Adrenal gland (tissue), 12 donors: ENCODE results near the gene CADM4. TPM values are rescaled to one million over a fixed set of nuclear protein-coding genes. Genes with fewer than 3 reads are reported as not detected.
A peak's percentile ranks its signal among the peaks of the same experiment; 100 is the strongest.

Experiments
- DNase-seq, 7 donors: peaks; one replicate each; pipeline ENCODE4 v3.0.0-alpha.2; 2019 to 2020
- H3K27ac ChIP-seq, 5 donors: fragments of 200-600 bp; sonication (generic) in 4 of 5; 1 replicate in 3 of 5; 2 replicates in 2 of 5; pipeline versions ENCODE4 v1.5.1 to v1.8.0; 2016 to 2020; ENCODE audit warnings: mild to moderate bottlenecking in 1 of 5
- H3K27me3 ChIP-seq: fragments of 200-600 bp; 2 replicates; pipeline ENCODE4 v1.8.0; 2021
- H3K36me3 ChIP-seq, 2 donors: fragments of 200-600 bp; replicated peaks in 1 of 2; 1 replicate in 1 of 2; 2 replicates in 1 of 2; pipeline versions ENCODE4 v1.5.1 to v1.8.0; 2018 to 2022
- H3K4me1 ChIP-seq, 2 donors: fragments of 200-600 bp; replicated peaks in 1 of 2; 1 replicate in 1 of 2; 2 replicates in 1 of 2; pipeline versions ENCODE4 v1.5.1 to v1.8.0; 2018 to 2021
- H3K4me3 ChIP-seq, 4 donors: fragments of 200-600 bp; sonication (generic) in 3 of 4; one replicate each; pipeline ENCODE4 v1.5.1; 2016 to 2018
- H3K9me3 ChIP-seq, 3 donors: fragments of 200-600 bp; sonication (generic) in 1 of 3; replicated peaks in 1 of 3; 1 replicate in 2 of 3; 2 replicates in 1 of 3; pipeline versions ENCODE4 v1.5.1 to v1.8.0; 2016 to 2021
- POLR2A ChIP-seq, 2 donors: fragments of 450-650 bp; IDR thresholded peaks; one replicate each; pipeline ENCODE4 v1.6.1; 2017; ENCODE audit warnings: antibody characterized with exemption in 2 of 2, mild to moderate bottlenecking in 2 of 2, moderate library complexity in 1 of 2
- WGBS, 4 donors: extraction: QIAGEN DNeasy Blood & Tissue Kit in 2 of 4; methylation state at CpG; one replicate each; pipeline versions ENCODE4 v1.1.5 to v1.1.7; 2013 to 2017; 5-methylcytosine and 5-hydroxymethylcytosine counted together
- intact Hi-C, 2 donors: fragments of 100-400 bp; cut with DNase I; formaldehyde crosslinking; loops; one replicate each; pipeline versions ENCODE4 v1.14.1 to v1.15.0; 2022 to 2023
- polyA plus RNA-seq, 3 donors: library from polyadenylated mRNA; stranded (reverse); fragments of 200-250 nt in 2 of 3; fragments of 350-450 nt in 1 of 3; fragmentation: Illumina TruSeq in 1 of 3; extraction: RNeasy Lipid Tissue Mini Kit (QIAGEN cat#74804) in 1 of 3; gene quantifications; one replicate each; pipeline ENCODE4 v1.2.3, GENCODE V29; 2013 to 2014
- total RNA-seq, 9 donors: library from RNA; depleted of rRNA in 4 of 9; stranded (reverse); fragments of >200 nt in 4 of 9; fragments of 120-200 nt in 1 of 9; fragmentation: NEBNext Ultra II Directional in 1 of 9; extraction: Animal tissue kit (Norgen Biotek cat#: 25700) in 1 of 9; gene quantifications; one replicate each; pipeline versions ENCODE4 v1.1.0 to v1.2.4, GENCODE V29; 2013 to 2023
- TF ChIP-seq, protein P1 (sequence below), 6 experiments: fragments of 450-650 bp in 4 of 6; fragments of 200-600 bp in 2 of 6; sonication (generic) in 1 of 6; IDR thresholded peaks; 1 replicate in 5 of 6; 2 replicates in 1 of 6; pipeline versions ENCODE4 v1.5.1 to v1.8.0; 2016 to 2021; ENCODE audit warnings: antibody characterized with exemption in 6 of 6, mild to moderate bottlenecking in 2 of 6, moderate library complexity in 1 of 6
- donor health status: healthy with polysubstance abuse.
- donor health status: Bipolar disorder and iron deficiency.
- donor health status: DM: yes; HTN: yes; CAD: no.
- donor health status: DM: no; HTN: no; CAD: no.
- donor health status: DM: no; HTN: no; CAD: no.
- donor health status: DM: yes; HTN: yes; CAD: no.

The CADM4 gene
- total and polyA plus RNA-seq, 12 donors: 16.6 to 92.7 (median 40.0) TPM

- H3K27me3 ChIP-seq: no peaks in the 10 kb centered on the region
- no peak overlapping the region for H3K27ac ChIP-seq
- H3K4me3 ChIP-seq: no peak overlapping the region
- intact Hi-C loops: no loop called here
- WGBS, 4 donors: 62 to 90% (median 63%) methylated on average over 2 of the region's 2 CpGs
- H3K4me1 ChIP-seq: peaks cover 4 to 16% of the 10 kb centered on the region in 2 donors
- TF ChIP-seq POLR2A (IDR thresholded peaks at IDR 0.05): no peak
- TF ChIP-seq, protein P1, sequence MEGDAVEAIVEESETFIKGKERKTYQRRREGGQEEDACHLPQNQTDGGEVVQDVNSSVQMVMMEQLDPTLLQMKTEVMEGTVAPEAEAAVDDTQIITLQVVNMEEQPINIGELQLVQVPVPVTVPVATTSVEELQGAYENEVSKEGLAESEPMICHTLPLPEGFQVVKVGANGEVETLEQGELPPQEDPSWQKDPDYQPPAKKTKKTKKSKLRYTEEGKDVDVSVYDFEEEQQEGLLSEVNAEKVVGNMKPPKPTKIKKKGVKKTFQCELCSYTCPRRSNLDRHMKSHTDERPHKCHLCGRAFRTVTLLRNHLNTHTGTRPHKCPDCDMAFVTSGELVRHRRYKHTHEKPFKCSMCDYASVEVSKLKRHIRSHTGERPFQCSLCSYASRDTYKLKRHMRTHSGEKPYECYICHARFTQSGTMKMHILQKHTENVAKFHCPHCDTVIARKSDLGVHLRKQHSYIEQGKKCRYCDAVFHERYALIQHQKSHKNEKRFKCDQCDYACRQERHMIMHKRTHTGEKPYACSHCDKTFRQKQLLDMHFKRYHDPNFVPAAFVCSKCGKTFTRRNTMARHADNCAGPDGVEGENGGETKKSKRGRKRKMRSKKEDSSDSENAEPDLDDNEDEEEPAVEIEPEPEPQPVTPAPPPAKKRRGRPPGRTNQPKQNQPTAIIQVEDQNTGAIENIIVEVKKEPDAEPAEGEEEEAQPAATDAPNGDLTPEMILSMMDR (IDR thresholded peaks at IDR 0.05): no peak
- no peaks in the 10 kb centered on the region for H3K9me3 ChIP-seq
- no peak for DNase-seq
- H3K36me3 ChIP-seq: peaks cover 0 to 18% of the 10 kb centered on the region in 2 donors
These were observed 53.3 kb downstream of the CADM4 start for GRCh38 chr19:43586346-43586745.

DNA sequence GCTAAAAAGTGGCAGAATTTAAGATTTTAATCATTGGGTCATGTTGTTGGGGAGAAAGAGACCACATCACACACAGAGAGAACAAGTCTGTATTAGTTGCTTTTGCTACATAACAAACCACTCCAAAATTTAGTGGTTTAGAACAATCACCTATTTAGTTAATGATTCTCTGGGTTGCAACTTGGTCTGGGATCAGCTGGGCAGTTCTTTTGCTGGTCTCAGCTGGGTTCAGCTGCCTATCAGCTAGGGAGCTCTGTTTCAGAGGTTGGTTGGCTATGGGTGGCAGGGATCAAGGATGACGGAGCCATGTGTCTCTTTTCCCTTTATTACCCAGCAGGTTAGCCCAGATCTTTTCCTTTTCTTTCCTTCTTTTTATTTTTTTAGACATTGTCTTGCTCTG, 55.2 kb downstream of the CADM4 start:
- H3K36me3 ChIP-seq: peaks cover 0 to 5% of the 10 kb centered on the region in 2 donors
- intact Hi-C loops: no loop called here
- no peak for TF ChIP-seq POLR2A (IDR thresholded peaks at IDR 0.05)
- TF ChIP-seq, protein P1 (IDR thresholded peaks at IDR 0.05): no peak
- peaks cover 4 to 24% of the 10 kb centered on the region in 2 donors for H3K4me1 ChIP-seq
- no peak for DNase-seq
- no peak overlapping the region for H3K4me3 ChIP-seq
- H3K9me3 ChIP-seq: no peaks in the 10 kb centered on the region
- H3K27me3 ChIP-seq: no peaks in the 10 kb centered on the region
- H3K27ac ChIP-seq: peak overlapping the region in 4 of 5 donors; percentile 5 to 74 (median 50)
- 94 to 100% (median 99%) methylated on average over 1 of the region's 1 CpG for WGBS, 4 donors

DNA sequence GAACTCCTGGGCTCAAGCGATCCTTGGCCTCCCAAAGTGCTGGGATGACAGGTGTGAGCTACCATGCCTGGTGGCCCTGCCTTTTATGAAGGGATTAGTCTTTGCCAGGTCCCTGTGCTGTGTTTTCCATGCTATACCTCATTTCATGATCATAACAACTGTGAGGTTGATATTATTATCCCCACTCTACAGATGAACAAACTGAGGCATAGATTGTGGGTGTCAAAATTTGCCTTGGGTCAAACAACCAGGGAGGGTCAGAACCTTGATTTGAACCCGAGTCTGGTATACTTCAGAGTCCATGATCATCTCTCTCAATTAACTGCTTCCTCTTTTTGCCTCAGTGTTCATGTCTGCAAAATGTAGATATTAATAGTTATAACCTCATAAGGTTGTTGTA, 57.2 kb downstream of the CADM4 start:
- intact Hi-C loops: no loop called here
- 86 to 96% (median 93%) methylated on average over 2 of the region's 2 CpGs for WGBS, 4 donors

GRCh38 chr19:43581467-43581866, 58.2 kb downstream of the CADM4 start:
- intact Hi-C loops: no loop called here
- H3K27me3 ChIP-seq: no peaks in the 10 kb centered on the region
- TF ChIP-seq, protein P1 (IDR thresholded peaks at IDR 0.05): no peak
- TF ChIP-seq POLR2A (IDR thresholded peaks at IDR 0.05): no peak
- no peaks in the 10 kb centered on the region for H3K36me3 ChIP-seq
- WGBS, 4 donors: 32 to 56% (median 40%) methylated on average over 7 of the region's 7 CpGs
- peak overlapping the region in 2 of 5 donors; percentile 59 to 68 for H3K27ac ChIP-seq
- H3K4me1 ChIP-seq: peaks cover 4 to 24% of the 10 kb centered on the region in 2 donors
- DNase-seq: peak in 1 of 7 donors; percentile 56
- H3K4me3 ChIP-seq: peak overlapping the region in 1 of 4 donors; percentile 50
- no peaks in the 10 kb centered on the region for H3K9me3 ChIP-seq

More for the DNA sequence above, 57.2 kb downstream of the CADM4 start:
- Histone ChIP-seq H3K36me3 (no peaks in the 10 kb centered on the region), H3K27ac (no peak overlapping the region), H3K4me3 (no peak overlapping the region), H3K9me3 (no peaks in the 10 kb centered on the region), H3K27me3 (no peaks in the 10 kb centered on the region), H3K4me1 (peaks cover 4 to 24% of the 10 kb centered on the region in 2 donors)
- no peak for DNase-seq
- TF ChIP-seq, protein P1 (IDR thresholded peaks at IDR 0.05): no peak
- no peak for TF ChIP-seq POLR2A (IDR thresholded peaks at IDR 0.05)
